ENCODE data around the gene KRTAP10-8. TPM values are rescaled to one million over a fixed set of nuclear protein-coding genes. Genes with fewer than 3 reads are reported as not detected.
A peak's percentile ranks its signal among the peaks of the same experiment; 100 is the strongest.

The KRTAP10-8 gene
- total RNA-seq, 1 donor from 2014 or later: not detected

DNA sequence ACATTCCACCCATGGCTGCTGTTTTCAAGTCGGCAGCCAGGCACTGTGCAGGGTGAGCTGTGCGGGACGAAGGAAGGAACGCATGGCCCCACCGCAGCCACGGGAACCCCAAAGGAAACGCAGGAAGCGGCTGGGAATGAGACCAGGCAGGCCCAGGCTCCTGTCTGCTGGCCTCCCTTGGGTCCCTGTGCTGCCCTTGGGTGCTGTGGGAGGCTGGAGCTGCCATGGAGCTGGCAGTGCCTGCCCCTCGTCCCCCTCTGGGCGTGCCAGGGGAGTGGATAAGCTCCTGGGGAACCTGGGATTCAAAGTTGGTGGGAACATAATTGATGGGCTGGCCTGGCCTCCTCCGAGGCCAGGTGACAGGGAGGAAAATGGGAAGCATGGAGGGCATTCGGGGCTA is 43.6 kb upstream of the KRTAP10-8 start:
- Histone ChIP-seq H3K9me3 (no peaks in the 10 kb centered on the region), H3K4me3 (no peak overlapping the region), H3K27me3 (no peaks in the 10 kb centered on the region), H3K4me1 (no peaks in the 10 kb centered on the region), H3K27ac (no peak overlapping the region), H3K36me3 (no peaks in the 10 kb centered on the region)
- DNase-seq (peak; percentile 59), ATAC-seq (peak; percentile 9)
- TF ChIP-seq, protein P1, sequence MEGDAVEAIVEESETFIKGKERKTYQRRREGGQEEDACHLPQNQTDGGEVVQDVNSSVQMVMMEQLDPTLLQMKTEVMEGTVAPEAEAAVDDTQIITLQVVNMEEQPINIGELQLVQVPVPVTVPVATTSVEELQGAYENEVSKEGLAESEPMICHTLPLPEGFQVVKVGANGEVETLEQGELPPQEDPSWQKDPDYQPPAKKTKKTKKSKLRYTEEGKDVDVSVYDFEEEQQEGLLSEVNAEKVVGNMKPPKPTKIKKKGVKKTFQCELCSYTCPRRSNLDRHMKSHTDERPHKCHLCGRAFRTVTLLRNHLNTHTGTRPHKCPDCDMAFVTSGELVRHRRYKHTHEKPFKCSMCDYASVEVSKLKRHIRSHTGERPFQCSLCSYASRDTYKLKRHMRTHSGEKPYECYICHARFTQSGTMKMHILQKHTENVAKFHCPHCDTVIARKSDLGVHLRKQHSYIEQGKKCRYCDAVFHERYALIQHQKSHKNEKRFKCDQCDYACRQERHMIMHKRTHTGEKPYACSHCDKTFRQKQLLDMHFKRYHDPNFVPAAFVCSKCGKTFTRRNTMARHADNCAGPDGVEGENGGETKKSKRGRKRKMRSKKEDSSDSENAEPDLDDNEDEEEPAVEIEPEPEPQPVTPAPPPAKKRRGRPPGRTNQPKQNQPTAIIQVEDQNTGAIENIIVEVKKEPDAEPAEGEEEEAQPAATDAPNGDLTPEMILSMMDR (IDR thresholded peaks at IDR 0.05): no peak
- intact Hi-C loops (cut with DNase I): no loop called here

- intact Hi-C loops (cut with DNase I): no loop called here
- no peak for ATAC-seq
- H3K27me3 ChIP-seq: no peaks in the 10 kb centered on the region
- H3K36me3 ChIP-seq: no peaks in the 10 kb centered on the region
- H3K4me1 ChIP-seq: no peaks in the 10 kb centered on the region
- no peak overlapping the region for H3K4me3 ChIP-seq
- no peaks in the 10 kb centered on the region for H3K9me3 ChIP-seq
- no peak overlapping the region for H3K27ac ChIP-seq
- peak; percentile 41 for DNase-seq
- TF ChIP-seq, protein P1 (IDR thresholded peaks at IDR 0.05): no peak
Observed at GRCh38 chr21:44568667-44569556, 43.0 kb upstream of the KRTAP10-8 start.

GRCh38 chr21:44569861-44570517 is 41.9 kb upstream of the KRTAP10-8 start:
- H3K27me3 ChIP-seq: no peaks in the 10 kb centered on the region
- DNase-seq (peak; percentile 48), ATAC-seq (no peak)
- no peaks in the 10 kb centered on the region for H3K9me3 ChIP-seq
- intact Hi-C loops (cut with DNase I): no loop called here
- no peaks in the 10 kb centered on the region for H3K4me1 ChIP-seq
- no peak overlapping the region for H3K4me3 ChIP-seq
- no peaks in the 10 kb centered on the region for H3K36me3 ChIP-seq
- H3K27ac ChIP-seq: no peak overlapping the region
- TF ChIP-seq, protein P1 (IDR thresholded peaks at IDR 0.05): no peak

- no peaks in the 10 kb centered on the region for H3K36me3 ChIP-seq
- TF ChIP-seq, protein P1 (IDR thresholded peaks at IDR 0.05): no peak
- no peaks in the 10 kb centered on the region for H3K9me3 ChIP-seq
- no peaks in the 10 kb centered on the region for H3K4me1 ChIP-seq
- ATAC-seq (no peak), DNase-seq (peak; percentile 17)
- no peak overlapping the region for H3K27ac ChIP-seq
- intact Hi-C loops (cut with DNase I): no loop called here
- H3K27me3 ChIP-seq: no peaks in the 10 kb centered on the region
- no peak overlapping the region for H3K4me3 ChIP-seq
Observed at GRCh38 chr21:44571296-44571695, 40.6 kb upstream of the KRTAP10-8 start.

- no peak for ATAC-seq
- Histone ChIP-seq H3K9me3 (no peaks in the 10 kb centered on the region), H3K4me1 (no peaks in the 10 kb centered on the region), H3K27me3 (no peaks in the 10 kb centered on the region), H3K27ac (no peak overlapping the region), H3K36me3 (no peaks in the 10 kb centered on the region), H3K4me3 (no peak overlapping the region)
- DNase-seq: peak; percentile 56
- intact Hi-C loops (cut with DNase I): no loop called here
- TF ChIP-seq, protein P1 (IDR thresholded peaks at IDR 0.05): no peak
Observed at GRCh38 chr21:44571844-44572782, 39.8 kb upstream of the KRTAP10-8 start.

Data from upper lobe of right lung (tissue), 1 donor.